CD4-positive, alpha-beta T cell treated with Interferon alpha-2 for 1 hour (primary cell): ENCODE data around the gene ZFP92.
"Not testable (repeated sequence)": the region's sequence is repeated elsewhere in the genome, so short reads cannot be mapped to it uniquely, and the experiment has no call there.

Source experiments
- DNase-seq, 2 donors: peaks; one replicate each; pipeline ENCODE4 v3.0.0-alpha.2; 2020 to 2022

ZFP92 gene, protein sequence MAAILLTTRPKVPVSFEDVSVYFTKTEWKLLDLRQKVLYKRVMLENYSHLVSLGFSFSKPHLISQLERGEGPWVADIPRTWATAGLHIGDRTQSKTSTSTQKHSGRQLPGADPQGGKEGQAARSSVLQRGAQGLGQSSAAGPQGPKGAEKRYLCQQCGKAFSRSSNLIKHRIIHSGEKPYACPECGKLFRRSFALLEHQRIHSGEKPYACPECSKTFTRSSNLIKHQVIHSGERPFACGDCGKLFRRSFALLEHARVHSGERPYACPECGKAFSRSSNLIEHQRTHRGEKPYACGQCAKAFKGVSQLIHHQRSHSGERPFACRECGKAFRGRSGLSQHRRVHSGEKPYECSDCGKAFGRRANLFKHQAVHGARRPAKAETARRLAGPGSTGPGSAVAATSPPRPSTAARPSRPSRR

DNA sequence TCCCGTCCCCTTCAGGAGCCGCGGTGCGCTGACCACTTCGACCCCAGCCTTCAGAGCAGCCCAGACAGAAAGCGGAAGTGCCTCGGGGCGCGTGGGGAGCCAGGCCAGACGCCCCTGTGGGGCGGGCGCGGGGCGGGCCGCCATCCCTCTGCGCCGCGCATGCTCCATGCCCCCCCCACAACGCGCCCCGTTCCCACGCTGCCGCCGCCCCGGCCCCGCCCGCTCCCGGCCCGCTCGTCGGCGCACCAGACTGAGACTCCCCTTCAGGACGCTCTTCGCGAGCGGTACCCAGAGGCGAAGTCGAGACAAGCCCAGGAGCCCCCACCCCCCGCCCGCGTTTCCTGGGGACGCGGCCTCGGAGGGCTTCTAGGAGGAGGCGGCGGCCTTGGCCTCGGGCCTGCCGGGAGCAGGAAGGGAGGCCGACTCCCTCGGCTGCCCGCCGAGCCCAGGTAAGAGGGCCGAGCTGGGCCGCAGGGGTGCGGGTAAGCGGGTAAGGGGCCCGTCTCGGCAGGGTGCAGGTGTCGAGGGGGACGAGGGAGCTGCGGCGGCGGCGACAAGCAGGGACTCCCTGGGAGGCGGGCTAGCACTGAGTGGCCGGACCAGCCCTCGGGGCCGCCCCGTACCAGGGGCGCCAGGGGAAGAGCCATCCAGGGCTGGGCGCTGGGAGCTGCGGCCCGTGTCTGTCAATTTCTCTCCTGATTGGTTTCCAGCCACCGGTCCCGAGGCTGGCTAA is at the start of gene ZFP92:
Gene ZFP92, plus strand, starts transcription at position 218 of the 733 bp plus-strand sequence. CDS start 6,851 bp downstream, outside the sequence.
- DNase-seq: peak; percentile 24 to 30

DNA sequence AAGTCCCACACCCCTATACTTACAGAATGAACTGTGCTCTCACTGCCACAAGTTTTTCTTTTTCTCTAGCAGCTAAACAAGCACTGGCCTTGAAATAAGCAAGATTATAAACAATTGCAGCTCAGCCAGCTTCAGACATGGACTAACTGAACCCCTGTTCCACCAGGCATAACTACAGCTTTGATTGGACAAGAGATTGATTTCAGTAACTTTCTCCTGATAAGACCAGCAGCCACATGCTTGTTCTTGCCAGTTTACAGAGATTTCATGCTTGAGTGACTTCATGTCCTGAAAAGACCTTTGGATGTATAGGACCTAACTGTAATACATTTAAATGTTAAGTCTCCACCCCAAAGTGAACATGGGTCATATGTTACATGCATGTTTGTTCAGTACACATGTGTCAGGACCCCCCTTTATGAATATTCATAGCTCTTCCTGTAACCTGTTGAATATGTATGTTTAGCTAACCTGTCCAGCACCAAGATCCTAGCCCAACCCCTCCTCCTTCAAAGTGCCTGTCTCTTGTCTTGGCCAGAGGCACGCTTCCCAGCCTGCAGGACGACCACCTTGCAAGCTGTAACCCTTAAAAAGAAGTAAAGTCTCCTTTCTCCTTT is 49.4 kb upstream of the ZFP92 start:
- DNase-seq: no peak

DNA sequence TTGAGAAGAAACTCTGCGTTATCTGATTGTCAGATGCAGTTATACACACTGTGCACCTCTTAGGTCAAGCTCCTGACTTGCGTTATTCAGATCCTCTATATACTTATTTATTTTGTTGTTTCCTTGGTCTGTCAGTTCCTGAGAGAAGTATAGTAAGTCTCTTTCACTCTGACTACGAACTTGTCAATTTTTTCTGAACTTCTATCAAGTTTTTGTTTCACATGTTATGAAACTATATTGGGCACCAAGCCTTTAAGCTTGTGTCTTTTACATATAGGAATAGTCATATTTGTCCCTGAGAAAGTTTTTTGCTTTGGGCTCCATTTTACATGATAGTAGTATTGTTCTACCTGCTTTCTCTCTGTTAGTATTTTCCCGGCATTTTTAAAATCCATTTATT is 45.6 kb upstream of the ZFP92 start:
- no peak for DNase-seq

DNA sequence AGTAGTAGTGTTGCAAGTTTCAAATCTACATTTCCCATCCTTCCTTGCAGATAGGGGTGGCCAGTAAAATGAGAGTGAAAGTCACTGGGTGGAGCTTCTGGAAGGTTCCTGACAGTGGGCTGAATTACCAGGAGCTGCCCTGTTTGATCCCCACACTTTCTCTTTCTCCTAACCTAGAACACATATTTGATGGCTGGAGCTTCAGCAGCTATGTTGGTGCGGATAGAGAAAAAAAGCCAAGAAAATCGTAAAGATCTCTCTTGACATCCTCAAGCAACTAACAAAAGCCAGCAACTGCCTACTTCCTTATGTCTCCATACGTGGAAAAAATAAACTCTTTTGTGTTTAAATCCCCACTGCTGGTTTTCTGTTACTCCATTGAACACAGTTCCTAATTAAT is 45.2 kb upstream of the ZFP92 start:
- no peak for DNase-seq

DNA sequence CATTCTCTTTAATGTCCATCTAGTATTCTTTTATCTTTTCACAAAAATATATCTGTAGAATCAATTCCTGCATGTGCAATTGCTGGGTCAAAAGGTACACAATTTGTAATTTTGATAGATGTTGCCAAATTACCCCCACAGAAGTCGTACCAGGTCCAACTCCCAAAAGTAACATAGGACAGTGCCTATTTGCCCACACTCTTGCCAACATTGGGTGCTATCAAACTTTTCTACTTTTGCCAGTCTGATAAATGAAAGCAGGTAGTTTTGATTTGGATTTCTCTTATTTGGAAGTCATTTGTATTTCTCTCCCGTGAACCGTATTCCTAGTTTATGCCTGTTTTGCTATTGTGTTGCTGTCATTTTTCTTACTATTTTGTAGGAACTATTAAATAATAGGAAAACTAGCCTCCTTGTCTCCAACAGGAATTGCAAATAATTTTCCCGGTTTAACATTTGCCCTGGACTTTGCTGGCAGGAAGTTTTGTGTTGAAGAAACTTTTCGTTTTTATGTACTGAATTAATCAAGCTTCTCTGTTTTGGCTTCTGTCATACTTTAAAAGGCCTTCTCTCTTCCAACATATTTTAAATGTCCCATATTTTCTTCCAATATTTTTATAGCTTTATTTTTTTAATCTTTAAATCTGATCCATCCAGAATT is 44.3 kb upstream of the ZFP92 start:
- no peak for DNase-seq

DNA sequence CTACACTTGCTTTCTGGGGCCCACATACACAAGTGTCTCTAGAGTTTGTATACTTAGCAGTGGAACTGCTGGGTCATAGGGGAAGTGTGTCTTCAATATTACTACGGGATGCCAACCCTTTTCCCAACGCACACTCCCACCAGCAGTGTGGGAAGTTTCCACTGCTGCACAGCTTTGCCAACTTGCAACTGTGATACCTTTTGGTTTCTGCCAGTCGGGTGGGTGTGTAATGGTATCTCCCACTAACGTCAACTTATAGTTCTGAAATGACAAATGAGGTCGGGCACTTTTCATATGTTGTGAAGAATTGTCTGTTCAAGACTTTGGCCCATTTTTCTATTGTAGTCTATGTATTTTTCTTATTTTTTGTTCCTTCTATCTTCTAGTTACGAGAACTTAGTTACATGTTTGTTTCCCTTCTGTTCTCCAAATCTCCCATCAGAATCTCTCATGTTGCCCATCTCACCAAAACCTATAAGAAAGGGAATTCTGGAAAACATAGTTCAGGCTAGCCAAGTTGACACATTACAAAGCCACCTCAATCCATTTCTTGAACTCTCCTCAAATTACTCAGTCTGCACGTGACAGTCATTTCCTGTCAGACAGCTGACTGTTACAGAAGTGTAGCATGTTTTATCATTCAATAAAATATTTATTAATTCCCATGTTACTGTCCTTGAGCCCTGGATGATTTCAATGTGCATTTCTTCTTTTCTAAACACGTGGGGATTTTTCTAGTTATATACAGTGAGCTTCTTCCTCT is 40.8 kb upstream of the ZFP92 start:
- no peak for DNase-seq

DNA sequence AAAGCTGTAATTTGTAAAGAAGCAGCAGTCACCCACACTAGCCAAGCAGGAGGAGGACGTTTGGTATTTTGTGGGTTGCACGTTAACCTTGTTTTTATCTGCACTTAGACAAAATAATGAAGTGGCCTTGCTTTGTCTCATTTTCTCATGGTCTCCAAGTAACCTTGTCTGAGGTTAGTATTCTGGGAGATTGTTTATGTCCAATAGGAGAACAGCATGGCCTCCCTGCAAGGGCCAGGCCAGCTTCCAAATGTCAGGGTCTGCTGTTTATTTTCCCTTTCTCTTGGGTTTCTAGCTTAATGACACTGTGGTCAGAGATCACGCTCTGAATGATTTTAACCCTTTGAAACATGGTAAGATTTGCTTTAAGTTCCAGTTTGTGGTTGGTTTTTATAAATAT is 40.0 kb upstream of the ZFP92 start:
- no peak for DNase-seq

DNA sequence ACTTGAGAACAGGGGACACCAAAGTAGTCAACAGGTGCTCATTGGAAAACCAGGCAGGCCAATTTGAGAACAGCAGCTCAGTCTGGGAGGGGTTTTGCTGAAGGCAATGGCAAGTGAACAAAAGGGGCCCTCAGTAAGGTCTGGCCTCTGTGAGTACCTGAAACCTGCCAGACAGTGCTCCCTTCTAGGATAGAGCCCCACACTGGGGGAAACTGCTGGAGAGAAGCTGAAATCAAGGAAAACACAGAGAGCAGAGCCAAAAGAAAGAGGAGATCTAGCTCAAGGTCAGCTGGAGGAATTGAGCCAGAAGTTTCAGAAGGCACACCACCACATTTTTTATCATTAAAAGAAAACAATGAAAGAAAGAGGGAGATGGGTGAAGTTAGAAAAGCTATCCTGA is 38.3 kb upstream of the ZFP92 start:
- no peak for DNase-seq

DNA sequence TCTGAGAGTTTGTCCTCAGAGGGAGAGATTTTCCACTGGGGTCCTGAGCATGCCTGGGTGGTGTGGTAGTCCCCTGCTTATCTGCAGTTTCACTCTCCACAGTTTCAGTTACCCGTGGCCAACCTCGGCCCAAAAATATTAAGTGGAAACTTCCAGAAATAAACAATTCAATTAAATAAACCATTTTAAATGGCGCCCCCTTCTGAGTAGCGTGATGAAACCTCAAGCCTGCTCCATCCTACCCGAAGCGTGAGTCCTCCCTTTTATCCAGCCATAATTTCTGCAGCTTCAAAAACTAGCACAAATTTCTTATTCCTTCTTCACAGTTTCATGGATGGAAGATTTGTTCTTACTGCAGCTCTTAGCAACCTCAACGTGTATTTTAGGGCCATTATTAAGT is 36.8 kb upstream of the ZFP92 start:
- no peak for DNase-seq

DNA sequence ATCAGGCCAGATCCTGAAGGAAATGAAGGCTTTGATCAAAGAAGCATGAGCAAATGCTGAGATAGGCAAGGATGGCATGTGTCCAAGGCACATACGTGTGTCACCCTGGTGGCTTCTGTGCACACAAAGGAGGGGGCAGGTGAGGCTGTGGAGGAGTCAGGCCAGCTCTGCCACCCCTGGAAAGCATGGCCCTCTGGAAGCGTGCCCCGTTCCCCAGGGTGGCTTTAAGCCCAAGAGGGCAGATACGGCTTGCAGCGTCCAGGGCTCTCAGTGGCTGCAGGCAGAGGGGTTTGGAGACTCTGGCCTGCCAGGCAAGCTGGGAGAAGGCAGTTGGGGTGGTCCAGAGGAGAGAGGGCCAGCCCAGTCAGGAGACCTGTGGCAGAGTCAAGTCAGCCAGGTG is 35.7 kb upstream of the ZFP92 start:
- DNase-seq: no peak

DNA sequence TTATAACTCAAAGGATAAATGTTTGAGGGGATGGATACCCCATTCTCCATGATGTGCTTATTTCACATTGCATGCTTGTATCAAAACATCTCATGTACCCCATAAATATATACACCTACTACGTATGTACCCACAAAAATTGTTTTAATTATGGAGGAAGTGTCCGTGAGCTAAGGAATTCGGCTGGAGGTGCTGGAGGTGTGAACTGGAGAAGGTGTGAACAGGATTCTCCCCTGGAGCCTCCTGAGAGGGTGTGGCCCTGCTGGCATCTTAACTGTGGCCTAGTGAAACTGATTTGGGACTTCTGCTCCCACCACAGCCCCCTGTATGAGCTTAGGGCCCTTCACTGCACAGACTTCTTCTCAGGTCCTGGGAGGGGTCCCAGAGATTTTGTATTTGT is 33.5 kb upstream of the ZFP92 start:
- DNase-seq: no peak

DNA sequence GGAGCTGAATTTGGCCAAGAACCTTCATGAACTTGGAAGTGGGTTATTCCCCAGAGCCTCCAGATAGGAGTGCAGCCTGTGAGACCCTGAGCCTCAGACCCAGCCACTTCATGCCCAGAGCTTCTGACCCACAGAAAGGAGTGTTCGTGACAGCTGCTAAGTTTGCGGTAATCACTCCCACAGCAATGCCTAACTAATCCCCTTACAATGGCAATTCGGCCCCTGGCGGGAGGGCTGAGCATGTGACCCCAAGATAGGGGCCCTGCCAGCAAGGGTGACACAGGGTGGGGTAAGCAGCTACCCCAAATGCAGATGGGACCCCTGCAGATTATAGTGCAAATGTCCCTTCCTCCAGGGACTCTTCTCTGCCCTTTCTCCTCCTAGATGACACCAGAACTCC is 32.7 kb upstream of the ZFP92 start:
- no peak for DNase-seq

DNA sequence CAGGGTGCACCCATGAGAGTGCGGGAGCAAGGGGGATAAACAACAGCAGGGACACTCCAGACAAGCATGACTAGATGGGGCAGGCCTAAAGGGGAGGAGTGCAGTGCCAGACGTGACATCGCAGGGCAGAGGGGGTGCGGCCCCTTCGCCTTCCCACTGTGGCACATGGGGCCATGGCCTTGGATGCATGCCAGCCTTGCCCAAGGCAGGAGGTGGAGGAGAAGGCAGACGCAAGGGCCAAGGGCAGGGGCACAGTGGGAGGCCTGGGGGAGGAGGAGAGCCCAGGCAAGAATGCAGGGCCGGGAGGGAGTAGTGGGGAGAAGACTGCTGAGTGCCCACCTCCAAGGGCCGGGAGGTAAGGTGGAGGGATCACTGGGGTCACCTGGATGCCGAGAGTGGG is 31.8 kb upstream of the ZFP92 start:
- no peak for DNase-seq

DNA sequence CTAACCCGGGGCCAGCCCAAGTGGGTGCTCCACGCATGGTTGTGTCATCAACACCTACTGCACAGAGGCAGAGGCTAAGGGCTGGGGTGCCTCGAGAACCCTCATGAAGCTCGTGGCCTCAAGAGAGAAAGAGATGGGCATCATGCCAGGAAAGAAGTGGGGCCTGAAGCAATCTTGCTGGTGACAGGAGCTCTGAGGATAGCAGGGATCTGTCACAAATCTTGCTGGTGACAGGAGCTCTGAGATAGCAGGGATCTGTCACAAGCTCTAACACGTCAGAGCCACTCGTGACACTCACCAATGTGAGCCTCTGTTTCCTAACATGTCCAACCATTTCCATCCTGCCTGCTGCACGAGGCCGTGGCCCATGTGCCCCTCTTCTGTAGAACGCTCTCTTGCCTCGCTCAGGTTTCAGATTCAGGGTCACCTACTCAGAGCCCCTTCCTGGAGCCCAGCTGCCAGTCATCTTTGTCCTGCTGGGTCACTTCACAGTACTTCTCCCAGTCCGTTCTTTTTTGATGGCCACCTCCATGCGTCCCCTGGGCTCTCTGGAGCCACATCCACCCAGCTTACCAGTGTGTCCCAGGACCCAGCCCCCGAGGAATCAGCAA is 31.2 kb upstream of the ZFP92 start:
- DNase-seq: no peak

DNA sequence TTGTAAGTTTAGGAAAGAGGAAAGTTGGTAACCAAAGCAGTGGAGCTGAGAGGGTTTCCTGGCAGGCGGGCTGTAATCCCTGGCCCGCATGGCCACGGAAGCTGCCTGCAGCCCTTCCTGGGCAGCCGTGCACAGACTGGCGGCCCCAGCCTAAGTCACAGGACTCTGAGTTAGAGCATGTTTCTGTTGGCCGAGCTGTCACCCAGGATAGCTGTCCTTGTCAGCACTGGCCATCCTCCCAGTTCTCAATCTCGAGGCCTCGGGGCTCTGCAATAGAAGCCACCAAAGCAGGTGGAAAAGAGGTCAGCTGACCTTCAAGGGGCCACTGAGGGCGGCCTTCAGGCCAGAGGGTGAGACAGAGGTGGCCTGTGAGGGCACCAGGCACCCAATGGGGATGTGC is 30.6 kb upstream of the ZFP92 start:
- no peak for DNase-seq

DNA sequence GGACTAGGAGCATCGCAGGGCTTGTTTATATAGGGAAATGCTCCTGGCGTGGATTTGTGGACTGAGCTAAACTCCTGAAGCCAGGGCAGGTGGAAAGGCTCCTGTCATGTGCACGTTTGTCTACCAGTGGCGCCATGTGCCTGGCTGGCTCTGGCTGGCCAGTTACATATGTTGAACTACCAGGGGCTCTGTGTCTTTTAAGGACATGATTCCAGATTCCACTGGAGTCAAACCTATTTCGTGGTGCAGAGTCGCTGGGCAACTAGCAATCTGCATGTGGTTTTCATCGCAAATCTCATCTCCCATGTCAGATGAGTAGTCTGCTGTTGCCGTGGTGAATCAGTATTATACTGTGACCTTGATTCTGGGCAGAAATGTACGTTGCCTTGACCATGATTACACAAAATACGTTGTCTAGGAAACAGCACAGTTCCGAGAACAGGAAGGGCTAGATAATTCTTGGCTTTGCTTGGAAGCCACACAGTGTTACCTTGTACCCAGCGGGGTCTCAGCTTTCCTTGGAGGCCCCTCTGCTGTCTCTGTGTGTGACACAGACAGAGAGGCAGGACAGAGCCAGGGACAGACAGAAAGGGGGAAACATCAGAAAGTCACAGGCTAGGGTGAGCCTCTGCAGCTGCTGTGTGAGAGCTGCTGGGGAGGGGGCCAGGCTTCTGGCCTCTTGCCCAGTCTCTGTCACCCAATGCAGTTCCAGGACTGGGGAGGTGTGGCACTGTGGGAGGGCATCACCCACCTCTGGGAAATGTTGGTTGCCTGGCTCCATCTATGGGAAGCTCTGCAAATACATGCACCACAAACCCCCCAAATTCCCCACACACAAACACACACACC is 29.4 kb upstream of the ZFP92 start:
- peak in 1 of 2 donors; percentile 23 for DNase-seq

DNA sequence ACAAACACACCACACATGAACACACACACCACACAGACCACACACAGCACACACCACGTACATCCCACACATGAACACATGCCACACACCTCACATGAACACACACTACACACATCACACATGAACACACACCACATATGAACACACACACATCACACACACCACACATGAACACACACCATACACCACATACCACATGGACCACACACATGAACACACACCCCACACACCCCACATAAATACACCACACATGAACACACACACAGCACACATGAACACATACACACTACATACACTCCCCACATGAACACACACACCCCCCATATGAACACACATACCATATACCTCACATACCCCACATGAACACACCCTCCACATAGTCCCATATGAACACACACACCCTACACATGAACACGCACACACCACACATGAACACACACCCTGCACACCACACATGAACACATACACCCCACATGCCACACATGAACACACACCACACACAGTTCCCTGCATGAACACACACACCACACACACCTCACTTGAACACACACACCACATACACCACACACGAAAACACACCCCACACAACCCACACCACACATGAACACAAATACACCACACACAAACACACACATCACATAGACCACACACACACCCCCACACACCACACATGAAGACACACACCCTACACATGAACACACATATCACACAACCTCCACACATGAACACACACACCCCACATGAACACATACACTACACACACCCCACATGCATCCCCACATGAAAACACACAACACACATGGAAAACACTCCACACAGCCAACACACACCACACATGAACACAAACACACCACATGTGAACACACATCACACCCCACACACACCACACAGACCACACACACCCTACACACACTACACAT is 28.4 kb upstream of the ZFP92 start:
- no peak for DNase-seq

DNA sequence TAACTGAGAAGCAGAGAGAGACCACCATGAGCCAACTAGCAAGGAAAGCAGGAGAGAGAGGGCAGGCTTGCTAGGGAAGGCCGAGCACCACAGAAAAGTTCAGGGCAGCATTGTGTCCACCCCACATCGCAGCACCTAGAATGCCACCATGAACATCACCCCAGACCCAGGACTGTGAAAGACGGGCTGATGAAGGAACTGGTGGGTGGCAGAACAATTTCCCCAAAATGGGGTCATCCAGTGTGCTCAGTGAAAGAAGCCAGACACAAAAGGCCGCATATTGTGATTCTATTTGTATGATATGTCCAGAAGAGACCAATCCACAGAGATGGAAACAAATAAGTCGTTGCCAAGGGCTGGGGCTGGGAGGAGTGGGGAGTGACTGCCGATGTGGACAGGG is 26.9 kb upstream of the ZFP92 start:
- DNase-seq: no peak

DNA sequence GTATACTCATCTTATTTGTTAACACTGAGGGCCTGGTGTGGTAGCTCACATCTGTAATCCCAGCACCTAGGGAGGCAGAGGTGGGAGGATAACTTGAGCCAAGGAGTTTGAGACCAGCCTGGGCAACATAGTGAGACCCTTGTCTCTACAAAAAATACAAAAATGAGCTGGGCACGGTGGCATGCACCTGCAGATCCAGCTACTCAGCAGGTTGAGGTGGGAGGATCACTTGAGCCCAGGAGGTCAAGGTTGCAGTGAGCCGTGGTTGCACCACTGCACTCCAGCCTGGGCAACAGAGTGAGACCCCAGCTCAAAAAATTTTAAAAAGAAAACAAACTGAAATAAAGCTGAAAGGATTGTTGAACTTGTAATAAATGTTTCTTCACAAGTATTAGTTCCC is 26.3 kb upstream of the ZFP92 start:
- DNase-seq: not testable (repeated sequence)

DNA sequence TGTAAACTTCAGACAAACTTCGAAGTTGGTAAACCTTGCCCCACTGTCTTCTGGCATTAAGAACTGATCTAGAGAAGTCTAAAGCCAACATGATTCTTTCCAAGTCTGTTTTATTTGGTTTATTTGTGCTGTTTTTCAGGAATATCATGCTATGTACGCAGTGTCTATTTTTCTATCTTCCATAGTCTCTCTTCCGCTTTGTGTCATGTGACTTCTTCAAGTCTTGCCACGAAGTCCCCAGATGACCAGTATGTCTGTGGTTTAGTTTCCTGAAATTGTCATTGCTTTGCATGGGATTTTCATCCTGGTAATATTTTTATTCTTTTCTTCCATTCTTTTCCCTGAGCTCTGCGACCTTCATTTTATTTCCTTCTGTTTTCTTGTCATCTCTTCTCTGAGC is 25.2 kb upstream of the ZFP92 start:
- no peak for DNase-seq
